ENCODE results near the gene LKAAEAR1.
A peak's percentile ranks its signal among the peaks of the same experiment; 100 is the strongest.

Gene LKAAEAR1

DNA sequence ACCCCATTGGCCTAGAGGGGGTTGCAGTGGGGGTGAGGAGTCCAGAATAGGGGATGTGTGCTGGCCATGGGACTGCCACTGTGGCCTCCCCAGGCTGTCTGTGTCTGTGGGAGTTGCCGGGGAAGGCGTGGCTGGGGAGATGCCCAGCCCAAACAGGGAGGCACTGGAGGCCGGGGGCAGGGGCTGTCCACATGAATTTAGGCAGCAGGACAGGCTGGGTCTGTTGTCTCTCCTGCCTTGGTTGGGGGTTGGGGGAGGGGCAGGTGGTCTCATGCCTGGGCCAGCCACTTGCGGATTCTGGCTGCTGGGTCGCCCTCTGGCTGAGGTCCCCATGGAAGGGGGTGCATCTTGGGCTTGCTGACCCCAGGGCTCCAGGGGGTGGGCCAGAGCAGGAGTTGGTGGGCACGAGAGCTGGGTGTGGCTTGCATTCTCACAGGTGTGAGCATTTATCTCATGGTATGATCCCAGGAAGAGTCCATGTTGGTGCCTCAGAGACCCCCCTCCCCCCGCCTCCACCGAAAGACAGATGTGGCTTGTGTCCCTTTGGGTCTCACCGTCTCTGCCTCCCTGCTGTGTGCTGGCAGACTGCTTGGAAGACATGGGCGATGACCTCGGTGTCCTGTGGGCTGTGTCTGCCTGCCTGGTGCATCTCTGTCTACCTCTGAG is 38.7 kb downstream of the LKAAEAR1 start:
- DNase-seq (ENCODE audit: extremely low spot score): no peak
- ChIA-PET POLR2A (no interaction called here), CTCF (interaction anchor here (1.5 to 1.6 kb wide), 3 partner anchors 8 to 24 kb away, joined by 3 to 7 read pairs (median 7); no protein-coding TSS in a partner anchor)
- TF ChIP-seq, protein P1, sequence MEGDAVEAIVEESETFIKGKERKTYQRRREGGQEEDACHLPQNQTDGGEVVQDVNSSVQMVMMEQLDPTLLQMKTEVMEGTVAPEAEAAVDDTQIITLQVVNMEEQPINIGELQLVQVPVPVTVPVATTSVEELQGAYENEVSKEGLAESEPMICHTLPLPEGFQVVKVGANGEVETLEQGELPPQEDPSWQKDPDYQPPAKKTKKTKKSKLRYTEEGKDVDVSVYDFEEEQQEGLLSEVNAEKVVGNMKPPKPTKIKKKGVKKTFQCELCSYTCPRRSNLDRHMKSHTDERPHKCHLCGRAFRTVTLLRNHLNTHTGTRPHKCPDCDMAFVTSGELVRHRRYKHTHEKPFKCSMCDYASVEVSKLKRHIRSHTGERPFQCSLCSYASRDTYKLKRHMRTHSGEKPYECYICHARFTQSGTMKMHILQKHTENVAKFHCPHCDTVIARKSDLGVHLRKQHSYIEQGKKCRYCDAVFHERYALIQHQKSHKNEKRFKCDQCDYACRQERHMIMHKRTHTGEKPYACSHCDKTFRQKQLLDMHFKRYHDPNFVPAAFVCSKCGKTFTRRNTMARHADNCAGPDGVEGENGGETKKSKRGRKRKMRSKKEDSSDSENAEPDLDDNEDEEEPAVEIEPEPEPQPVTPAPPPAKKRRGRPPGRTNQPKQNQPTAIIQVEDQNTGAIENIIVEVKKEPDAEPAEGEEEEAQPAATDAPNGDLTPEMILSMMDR (IDR thresholded peaks at IDR 0.05; ENCODE audit: control extremely low read depth, extremely low read depth, low read depth, missing control alignments): no peak

DNA sequence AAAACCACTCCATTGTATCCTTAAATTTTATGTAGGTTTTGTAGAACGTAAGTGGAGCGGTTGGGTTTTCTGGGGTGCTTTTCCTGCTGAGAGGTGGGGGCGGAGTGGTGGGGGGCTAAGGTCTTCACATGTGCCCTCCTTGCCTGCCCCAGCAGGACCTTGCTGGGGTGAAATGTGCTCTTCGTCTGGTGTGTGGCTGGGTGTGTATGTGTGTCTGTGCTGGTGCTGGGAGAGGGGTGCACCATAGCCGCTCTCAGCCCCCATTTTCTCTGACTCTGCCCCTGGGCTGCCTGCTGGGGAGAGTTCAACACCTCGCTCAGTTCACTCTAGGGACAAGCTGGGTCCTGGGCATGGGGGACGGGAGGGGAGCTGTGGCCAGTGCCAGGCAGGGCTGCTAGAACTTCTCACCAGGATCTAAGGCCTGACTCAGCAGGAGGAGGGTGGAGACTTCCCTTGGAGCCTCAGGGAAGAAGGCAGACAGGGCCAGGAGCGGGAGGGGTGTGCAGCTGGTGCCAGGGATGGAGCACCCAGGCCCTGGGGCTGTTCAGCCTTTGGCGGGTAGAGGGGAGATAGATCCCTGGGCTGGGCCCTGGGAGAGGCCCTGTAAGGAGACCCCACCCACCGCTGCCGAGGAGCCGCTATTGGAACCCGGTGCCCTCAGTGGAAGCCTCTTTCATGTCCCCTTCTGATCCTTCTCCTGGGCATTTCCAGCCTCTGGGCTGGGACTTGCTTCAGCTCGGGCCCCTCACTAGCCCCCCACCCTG is 39.5 kb downstream of the LKAAEAR1 start:
- ChIA-PET POLR2A (no interaction called here), CTCF (interaction anchor here (1.1 to 1.6 kb wide), 5 partner anchors 9 to 76 kb away, joined by 3 to 7 read pairs (median 3); no protein-coding TSS in a partner anchor)
- TF ChIP-seq, protein P1 (IDR thresholded peaks at IDR 0.05; ENCODE audit: control extremely low read depth, extremely low read depth, low read depth, missing control alignments): no peak
- DNase-seq (ENCODE audit: extremely low spot score): no peak

DNA sequence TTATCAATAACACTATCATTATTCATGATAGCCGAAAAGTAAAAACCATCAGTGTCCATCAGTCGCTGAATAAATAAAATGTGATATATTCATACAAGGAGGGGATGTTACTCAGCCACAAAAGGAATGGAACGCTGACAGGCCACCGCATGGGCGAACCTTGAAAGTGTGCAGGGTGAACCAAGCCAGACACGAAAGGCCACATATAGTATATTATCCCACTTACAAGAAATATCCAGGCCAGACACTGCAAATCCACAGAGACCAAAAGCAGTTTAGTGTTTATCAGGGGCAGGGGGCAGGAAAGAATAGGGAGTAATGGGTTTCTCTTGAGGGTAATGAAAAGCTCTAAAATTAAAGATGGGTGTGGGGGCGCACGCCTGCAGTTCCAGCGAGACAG is 40.4 kb downstream of the LKAAEAR1 start:
- TF ChIP-seq, protein P1 (IDR thresholded peaks at IDR 0.05; ENCODE audit: control extremely low read depth, extremely low read depth, low read depth, missing control alignments): no peak
- no peak for DNase-seq (ENCODE audit: extremely low spot score)
- ChIA-PET CTCF (interaction anchor here (1.1 to 7.4 kb wide), 4 partner anchors 10 to 77 kb away, joined by 3 to 60 read pairs (median 5); no protein-coding TSS in a partner anchor), POLR2A (interaction anchor here (0.7 kb wide), 1 partner anchor 64 kb away, joined by 3 read pairs; no protein-coding TSS in a partner anchor)

DNA sequence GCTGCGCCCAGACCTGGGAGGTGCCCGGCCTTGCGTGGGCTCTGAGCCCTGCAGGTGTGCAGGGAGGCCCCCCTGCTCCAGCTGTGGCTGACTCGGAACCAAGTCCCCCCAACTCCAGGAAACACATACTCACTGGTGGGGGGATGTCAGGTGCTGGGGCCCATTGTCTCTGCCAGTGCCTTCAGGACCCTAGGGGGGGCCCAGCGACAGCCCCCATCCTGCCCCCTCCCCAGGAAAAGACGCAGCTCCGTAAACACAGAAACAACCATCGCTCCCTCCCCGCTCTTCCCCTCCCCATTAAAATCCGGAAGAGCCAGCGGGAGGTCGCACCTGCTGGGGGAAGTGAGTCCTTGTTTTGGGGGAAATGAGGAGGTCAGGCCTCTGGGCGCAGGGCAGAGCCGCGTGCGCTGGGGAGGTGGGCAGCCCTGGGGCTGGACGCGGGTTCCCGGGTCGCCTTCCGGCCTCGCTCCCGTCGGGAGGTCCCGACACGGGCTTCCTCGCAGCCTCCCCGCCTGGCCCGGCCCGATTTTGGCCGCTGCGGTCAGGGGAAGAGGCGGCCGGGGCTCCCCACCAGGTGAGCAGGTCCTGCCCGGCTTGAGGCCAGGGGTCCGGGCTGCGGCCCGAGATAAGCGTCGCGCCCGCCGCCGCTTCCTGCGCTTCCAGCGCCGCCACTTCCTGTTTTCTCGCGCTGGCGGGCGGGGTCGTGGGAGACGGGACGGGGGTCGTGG is 42.0 kb downstream of the LKAAEAR1 start:
- ChIA-PET POLR2A (interaction anchor here (0.6 kb wide), 1 partner anchor 323 kb away, joined by 3 read pairs; no protein-coding TSS in a partner anchor), CTCF (interaction anchor here (0.8 to 7.4 kb wide), 5 partner anchors 10 to 79 kb away, joined by 3 to 69 read pairs (median 5); partner anchors contain the start of genes PRPF6 and SOX18)
- TF ChIP-seq, protein P1 (IDR thresholded peaks at IDR 0.05; ENCODE audit: control extremely low read depth, extremely low read depth, low read depth, missing control alignments): no peak
- peak; percentile 48 for DNase-seq (ENCODE audit: extremely low spot score)

DNA sequence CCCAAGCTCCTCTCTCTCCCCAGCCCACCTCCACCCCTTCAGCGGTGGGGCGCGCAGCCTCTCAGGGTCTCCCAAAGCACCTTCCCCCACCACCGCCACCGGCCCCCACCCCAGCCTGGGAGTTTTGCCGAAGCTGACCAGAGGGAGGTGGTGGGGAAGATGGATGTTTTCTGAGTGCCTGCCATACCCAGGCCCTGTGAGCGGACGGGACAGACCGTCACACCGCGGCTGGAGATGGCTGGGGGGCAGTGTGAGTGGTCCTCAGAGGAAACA is 42.5 kb downstream of the LKAAEAR1 start:
- CTCF ChIA-PET: interaction anchor here (0.8 to 7.4 kb wide), 6 partner anchors 10 to 79 kb away, joined by 3 to 69 read pairs (median 4); partner anchors contain the start of genes PRPF6 and SOX18
- TF ChIP-seq, protein P1 (IDR thresholded peaks at IDR 0.05; ENCODE audit: control extremely low read depth, extremely low read depth, low read depth, missing control alignments): no peak
- POLR2A ChIA-PET: interaction anchor here (0.6 kb wide), 1 partner anchor 322 kb away, joined by 3 read pairs; no protein-coding TSS in a partner anchor
- no peak for DNase-seq (ENCODE audit: extremely low spot score)

Data from GM10248 (cell line).